MM.1S (cell line): Measurements from ENCODE around the gene PARP8.

ENCODE experiments used
- CTCF ChIP-seq: fragments of 300-600 bp; sonication (generic); IDR thresholded peaks from 2 replicates; pipeline ENCODE4 v1.5.1; 2016; ENCODE audit warnings: antibody characterized with exemption, low read length, mixed read lengths
- EZH2phosphoT487 ChIP-seq: fragments of 300-600 bp; sonication (generic); IDR thresholded peaks from 2 replicates; pipeline ENCODE4 v1.6.1; 2018; ENCODE audit warnings: antibody characterized with exemption, low read length

- no peak for TF ChIP-seq CTCF
- TF ChIP-seq EZH2phosphoT487: no peak
Observed at GRCh38 chr5:50866415-50866814, 200.0 kb downstream of the PARP8 start.
